Middle frontal gyrus (tissue), 1 donor: ENCODE results near the gene CTRB1.
"Not testable (repeated sequence)": the region's sequence is repeated elsewhere in the genome, so short reads cannot be mapped to it uniquely, and the experiment has no call there.

Source experiments
- DNase-seq: peaks from one replicate; pipeline ENCODE4 v3.0.0-alpha.2; 2015; ENCODE audit warnings: low spot score; ENCODE audit errors: extremely low spot score

CTRB1 gene

GRCh38 chr16:75267631-75268264, 49.0 kb downstream of the CTRB1 start:
- DNase-seq: no peak

GRCh38 chr16:75269358-75269757, 50.6 kb downstream of the CTRB1 start:
- DNase-seq: not testable (repeated sequence)

- DNase-seq: no peak
These were observed 52.8 kb downstream of the CTRB1 start for GRCh38 chr16:75271441-75272096.

GRCh38 chr16:75272097-75272551, 53.3 kb downstream of the CTRB1 start:
- DNase-seq: no peak

GRCh38 chr16:75272629-75273028, 53.8 kb downstream of the CTRB1 start:
- DNase-seq: not testable (repeated sequence)

GRCh38 chr16:75273054-75273925, 54.5 kb downstream of the CTRB1 start:
- DNase-seq: no peak
